ENCODE data around the gene MID1IP1. TPM values are rescaled to one million over a fixed set of nuclear protein-coding genes. Genes with fewer than 3 reads are reported as not detected.

The MID1IP1 gene
- total RNA-seq, 4 donors from 2014 or later = 22.3 to 29.9 (median 27.8) TPM

DNA sequence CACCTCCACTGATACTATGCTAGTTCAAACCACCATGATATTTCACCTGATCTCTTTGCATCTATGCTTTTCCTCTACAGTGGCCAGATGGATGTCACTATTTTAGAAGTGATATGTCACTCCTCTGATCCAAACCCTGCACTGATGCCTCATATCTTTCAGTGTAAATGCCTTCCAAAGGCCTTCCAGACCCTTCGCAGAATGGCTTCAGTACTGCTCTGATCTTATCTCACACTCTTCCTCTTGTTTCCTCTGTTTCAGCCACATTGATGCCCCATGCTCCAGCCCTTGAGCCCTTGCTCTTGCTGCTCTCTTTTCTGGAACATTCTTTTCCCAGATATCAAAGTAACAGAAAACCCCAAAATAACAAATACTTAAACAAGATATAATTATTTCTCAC lies 17.9 kb downstream of the MID1IP1 start:
- H3K4me3 ChIP-seq = no peak overlapping the region
- no peak overlapping the region for H3K27ac ChIP-seq
- TF ChIP-seq, protein P1, sequence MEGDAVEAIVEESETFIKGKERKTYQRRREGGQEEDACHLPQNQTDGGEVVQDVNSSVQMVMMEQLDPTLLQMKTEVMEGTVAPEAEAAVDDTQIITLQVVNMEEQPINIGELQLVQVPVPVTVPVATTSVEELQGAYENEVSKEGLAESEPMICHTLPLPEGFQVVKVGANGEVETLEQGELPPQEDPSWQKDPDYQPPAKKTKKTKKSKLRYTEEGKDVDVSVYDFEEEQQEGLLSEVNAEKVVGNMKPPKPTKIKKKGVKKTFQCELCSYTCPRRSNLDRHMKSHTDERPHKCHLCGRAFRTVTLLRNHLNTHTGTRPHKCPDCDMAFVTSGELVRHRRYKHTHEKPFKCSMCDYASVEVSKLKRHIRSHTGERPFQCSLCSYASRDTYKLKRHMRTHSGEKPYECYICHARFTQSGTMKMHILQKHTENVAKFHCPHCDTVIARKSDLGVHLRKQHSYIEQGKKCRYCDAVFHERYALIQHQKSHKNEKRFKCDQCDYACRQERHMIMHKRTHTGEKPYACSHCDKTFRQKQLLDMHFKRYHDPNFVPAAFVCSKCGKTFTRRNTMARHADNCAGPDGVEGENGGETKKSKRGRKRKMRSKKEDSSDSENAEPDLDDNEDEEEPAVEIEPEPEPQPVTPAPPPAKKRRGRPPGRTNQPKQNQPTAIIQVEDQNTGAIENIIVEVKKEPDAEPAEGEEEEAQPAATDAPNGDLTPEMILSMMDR (IDR thresholded peaks at IDR 0.05) = no peak
- TF ChIP-seq POLR2A (IDR thresholded peaks at IDR 0.05) = no peak
- H3K9me3 ChIP-seq = no peaks in the 10 kb centered on the region
- no peaks in the 10 kb centered on the region for H3K27me3 ChIP-seq
- no peak for DNase-seq
- H3K36me3 ChIP-seq = no peaks in the 10 kb centered on the region
- peaks cover 0 to 13% (median 0%) of the 10 kb centered on the region in 4 donors for H3K4me1 ChIP-seq

GRCh38 chrX:38819709-38820108 lies 18.4 kb downstream of the MID1IP1 start:
- Histone ChIP-seq H3K36me3 (no peaks in the 10 kb centered on the region), H3K27ac (no peak overlapping the region), H3K9me3 (no peaks in the 10 kb centered on the region), H3K4me1 (peaks cover 0 to 13% (median 0%) of the 10 kb centered on the region in 4 donors), H3K4me3 (no peak overlapping the region), H3K27me3 (no peaks in the 10 kb centered on the region)
- TF ChIP-seq, protein P1 (IDR thresholded peaks at IDR 0.05) = no peak
- no peak for TF ChIP-seq POLR2A (IDR thresholded peaks at IDR 0.05)
- no peak for DNase-seq

DNA sequence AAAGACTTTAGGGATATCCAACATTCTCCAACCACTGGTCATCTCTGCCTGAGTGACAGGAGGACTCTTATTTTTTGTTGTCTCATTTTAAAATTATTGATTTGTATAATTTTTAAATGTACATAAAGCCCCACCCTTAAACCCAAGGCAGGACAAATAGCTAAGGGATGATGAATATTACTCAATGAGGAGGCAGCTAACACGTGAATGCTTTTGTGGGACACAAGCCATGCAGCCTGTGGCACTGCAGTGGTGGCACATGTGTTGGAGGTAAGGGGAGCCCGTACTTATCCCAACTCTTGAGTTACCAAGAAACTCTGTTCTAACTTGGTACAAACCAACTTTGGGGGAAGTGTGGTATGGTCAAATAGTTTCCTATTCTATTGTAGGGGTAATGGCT lies 19.5 kb downstream of the MID1IP1 start:
- Histone ChIP-seq H3K4me1 (peaks cover 0 to 13% (median 0%) of the 10 kb centered on the region in 4 donors), H3K9me3 (no peaks in the 10 kb centered on the region), H3K36me3 (no peaks in the 10 kb centered on the region), H3K4me3 (no peak overlapping the region), H3K27ac (no peak overlapping the region), H3K27me3 (no peaks in the 10 kb centered on the region)
- no peak for DNase-seq
- TF ChIP-seq, protein P1 (IDR thresholded peaks at IDR 0.05) = no peak
- no peak for TF ChIP-seq POLR2A (IDR thresholded peaks at IDR 0.05)

GRCh38 chrX:38824176-38824575 lies 22.9 kb downstream of the MID1IP1 start:
- no peak for DNase-seq
- H3K36me3 ChIP-seq = no peaks in the 10 kb centered on the region
- H3K4me1 ChIP-seq = no peaks in the 10 kb centered on the region
- H3K4me3 ChIP-seq = no peak overlapping the region
- TF ChIP-seq POLR2A (IDR thresholded peaks at IDR 0.05) = no peak
- TF ChIP-seq, protein P1 (IDR thresholded peaks at IDR 0.05) = no peak
- H3K9me3 ChIP-seq = no peaks in the 10 kb centered on the region
- no peak overlapping the region for H3K27ac ChIP-seq
- no peaks in the 10 kb centered on the region for H3K27me3 ChIP-seq

DNA sequence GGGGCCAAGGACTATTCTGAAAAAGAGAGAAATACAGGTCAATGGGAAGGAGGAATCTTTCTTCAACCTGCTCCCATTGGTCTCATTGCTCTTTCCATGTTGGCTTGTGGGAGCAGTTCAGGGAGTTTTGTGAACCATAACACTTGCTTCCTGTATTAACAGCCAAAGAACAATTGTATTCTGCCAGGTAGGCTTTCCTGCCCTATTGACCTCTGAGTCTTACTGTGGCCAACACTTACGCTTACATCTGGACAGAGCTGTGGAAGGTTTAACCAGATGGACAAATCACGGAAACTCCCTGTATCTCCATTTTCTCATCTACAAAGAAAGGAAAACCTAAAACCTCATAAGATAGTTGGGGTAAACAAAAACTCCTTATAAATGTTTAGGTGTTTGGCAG lies 30.7 kb downstream of the MID1IP1 start:
- Histone ChIP-seq H3K36me3 (no peaks in the 10 kb centered on the region), H3K9me3 (no peaks in the 10 kb centered on the region), H3K27me3 (no peaks in the 10 kb centered on the region), H3K27ac (no peak overlapping the region), H3K4me3 (no peak overlapping the region), H3K4me1 (no peaks in the 10 kb centered on the region)
- no peak for DNase-seq
- TF ChIP-seq POLR2A (IDR thresholded peaks at IDR 0.05) = no peak
- TF ChIP-seq, protein P1 (IDR thresholded peaks at IDR 0.05) = no peak

DNA sequence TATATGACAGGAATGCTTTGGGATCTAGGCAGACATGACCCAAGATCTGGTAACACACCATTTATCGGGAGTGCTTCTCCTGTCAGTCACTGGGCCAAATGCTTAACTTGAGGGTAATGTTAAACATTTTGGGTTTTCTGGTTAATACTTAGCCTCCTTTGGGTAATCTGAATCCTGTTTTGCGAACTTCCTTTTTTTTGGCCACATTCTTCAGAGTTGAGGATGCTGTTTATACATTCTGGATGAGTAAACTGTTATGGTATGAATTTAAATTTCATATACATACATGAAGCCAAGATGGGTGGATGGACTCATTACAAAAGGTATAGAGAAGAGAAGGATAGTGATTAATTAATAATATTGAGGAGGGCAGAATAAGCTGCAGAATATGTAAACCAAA lies 36.1 kb downstream of the MID1IP1 start:
- H3K27ac ChIP-seq = no peak overlapping the region
- TF ChIP-seq, protein P1 (IDR thresholded peaks at IDR 0.05) = no peak
- TF ChIP-seq POLR2A (IDR thresholded peaks at IDR 0.05) = no peak
- H3K4me3 ChIP-seq = no peak overlapping the region
- H3K27me3 ChIP-seq = no peaks in the 10 kb centered on the region
- no peak for DNase-seq
- no peaks in the 10 kb centered on the region for H3K4me1 ChIP-seq
- no peaks in the 10 kb centered on the region for H3K36me3 ChIP-seq
- H3K9me3 ChIP-seq = no peaks in the 10 kb centered on the region
